NK-92 (cell line): ENCODE measurements around the gene MAP1B.

Source experiments
- DNase-seq: peaks from one replicate; lab custom pipeline; 2025; ENCODE audit not compliant: unreplicated experiment; lab: John Stamatoyannopoulos, UW

Gene MAP1B

DNA sequence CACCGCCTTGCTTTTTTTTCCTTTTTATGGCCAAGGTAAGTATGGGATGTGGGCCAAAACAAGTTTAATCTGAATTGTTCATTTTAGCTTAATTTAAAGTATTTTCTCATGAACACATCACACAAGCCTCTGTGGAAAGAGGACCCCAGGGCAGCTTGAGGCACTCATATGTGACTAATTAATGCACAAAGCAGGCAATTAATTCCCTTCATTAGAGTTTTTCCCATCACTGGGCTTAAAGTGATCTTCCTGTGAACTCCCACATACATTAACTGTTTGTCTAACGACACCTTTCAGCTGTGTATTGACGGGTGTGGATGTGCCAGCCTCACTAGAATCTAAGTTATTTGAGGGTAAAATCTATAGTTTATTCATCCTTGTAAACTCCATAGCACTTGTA is 109.5 kb downstream of the MAP1B start:
- no peak for DNase-seq

- no peak for DNase-seq
These were observed 113.8 kb downstream of the MAP1B start for GRCh38 chr5:72221099-72221498.

- no peak for DNase-seq
These were observed 114.3 kb downstream of the MAP1B start for GRCh38 chr5:72221541-72221940.

DNA sequence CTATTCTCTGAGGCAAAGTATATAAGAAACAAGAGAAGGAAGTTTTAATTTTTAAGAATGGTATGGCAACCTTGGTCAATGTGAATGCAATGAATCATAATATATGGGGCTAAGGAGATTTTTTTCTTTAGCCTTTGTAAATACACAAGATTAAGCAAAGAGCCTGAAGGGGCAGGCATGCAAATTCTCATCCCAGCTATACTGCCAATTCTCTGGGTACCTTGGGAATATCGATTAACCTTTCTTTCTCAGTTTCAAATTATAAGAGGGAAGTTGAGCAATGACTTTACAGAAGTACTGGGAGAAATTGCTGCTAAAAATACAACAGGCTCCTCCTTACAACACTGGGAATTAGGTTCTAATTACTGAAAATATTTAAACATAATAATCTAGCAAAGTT is 115.2 kb downstream of the MAP1B start:
- DNase-seq = no peak

DNA sequence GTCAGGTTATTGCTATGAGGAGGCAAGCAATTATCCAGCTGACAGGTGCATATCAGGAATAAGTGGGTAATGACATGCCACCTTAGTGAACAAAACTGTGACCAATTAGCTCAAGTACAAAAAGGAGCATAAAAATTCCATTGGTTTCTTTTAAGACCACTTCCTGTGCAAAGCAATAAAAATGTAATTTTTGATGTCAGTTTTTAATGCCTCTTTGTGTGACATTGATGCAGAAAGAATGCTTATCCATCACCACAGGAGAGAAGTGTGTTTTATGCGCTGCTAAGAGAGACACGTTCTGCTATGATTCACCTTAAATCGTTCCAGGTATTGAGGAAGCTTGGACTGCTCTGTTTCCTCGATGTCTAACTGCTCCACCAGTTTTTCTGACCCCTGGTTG is 116.1 kb downstream of the MAP1B start:
- DNase-seq = no peak

- DNase-seq = no peak
These were observed 117.7 kb downstream of the MAP1B start for GRCh38 chr5:72224946-72225463.

GRCh38 chr5:72225741-72226140 is 118.5 kb downstream of the MAP1B start:
- no peak for DNase-seq

GRCh38 chr5:72226950-72227349 is 119.7 kb downstream of the MAP1B start:
- DNase-seq = no peak

GRCh38 chr5:72228960-72229359 is 121.7 kb downstream of the MAP1B start:
- DNase-seq = no peak

- no peak for DNase-seq
These were observed 124.9 kb downstream of the MAP1B start for GRCh38 chr5:72231991-72232703.

- no peak for DNase-seq
These were observed 125.6 kb downstream of the MAP1B start for GRCh38 chr5:72232838-72233237.

DNA sequence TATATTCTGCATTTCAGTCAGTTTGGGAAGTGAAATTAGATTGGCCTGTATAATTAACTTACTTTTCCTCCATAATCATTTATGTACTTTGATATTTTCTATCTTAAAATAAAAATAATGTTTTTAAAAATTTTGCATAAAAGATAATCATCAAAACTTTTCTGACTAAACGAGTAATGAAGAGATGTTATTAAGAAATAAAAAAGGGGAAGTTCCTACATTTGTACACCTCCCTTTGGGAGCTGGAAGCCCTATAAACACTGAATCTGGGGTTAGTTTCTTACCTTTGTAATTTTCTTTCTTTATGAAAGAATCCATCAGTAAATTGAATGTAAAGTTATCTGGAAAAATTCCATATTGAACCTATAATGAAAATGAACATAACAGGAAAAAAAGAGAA is 126.6 kb downstream of the MAP1B start:
- DNase-seq = no peak

- DNase-seq = no peak
These were observed 127.0 kb downstream of the MAP1B start for GRCh38 chr5:72234265-72234700.

DNA sequence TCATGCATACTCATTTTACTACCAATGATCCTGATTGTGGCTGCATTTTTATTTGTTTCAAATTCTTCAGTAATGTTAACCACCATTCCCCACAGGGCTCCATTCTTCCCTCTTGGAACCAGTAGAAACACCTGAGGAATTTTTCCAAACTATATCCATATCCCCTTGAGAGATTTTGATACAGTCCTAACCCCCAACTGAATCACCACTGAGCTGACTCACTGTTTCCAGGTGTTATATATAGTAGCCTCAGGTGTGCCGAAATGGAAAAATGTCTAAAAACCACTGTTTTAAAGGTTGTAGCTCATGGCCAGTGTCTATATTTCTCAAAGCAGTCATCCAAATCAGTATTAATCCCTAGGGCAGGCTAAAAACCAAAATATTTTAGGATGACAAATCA is 127.6 kb downstream of the MAP1B start:
- DNase-seq = no peak

GRCh38 chr5:72235725-72236124 is 128.4 kb downstream of the MAP1B start:
- no peak for DNase-seq

DNA sequence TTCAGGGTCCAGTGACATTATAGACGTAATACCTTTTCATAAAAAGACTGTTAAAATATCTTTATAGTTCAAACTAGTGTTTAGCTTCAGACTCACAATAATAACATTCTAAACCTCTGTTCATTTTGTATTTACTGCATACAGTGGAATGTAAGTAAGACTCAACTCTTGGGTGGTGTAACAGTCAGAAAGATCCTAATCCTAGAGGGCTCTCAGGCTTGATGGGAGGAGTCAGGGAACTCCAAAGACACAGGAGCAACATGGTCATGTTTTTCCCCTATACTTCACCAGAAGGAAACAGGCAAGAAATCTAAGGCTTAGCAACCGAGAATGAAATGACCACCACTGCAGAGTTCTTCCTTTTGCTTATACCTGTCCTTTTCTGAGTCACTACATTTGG is 130.1 kb downstream of the MAP1B start:
- DNase-seq = no peak

DNA sequence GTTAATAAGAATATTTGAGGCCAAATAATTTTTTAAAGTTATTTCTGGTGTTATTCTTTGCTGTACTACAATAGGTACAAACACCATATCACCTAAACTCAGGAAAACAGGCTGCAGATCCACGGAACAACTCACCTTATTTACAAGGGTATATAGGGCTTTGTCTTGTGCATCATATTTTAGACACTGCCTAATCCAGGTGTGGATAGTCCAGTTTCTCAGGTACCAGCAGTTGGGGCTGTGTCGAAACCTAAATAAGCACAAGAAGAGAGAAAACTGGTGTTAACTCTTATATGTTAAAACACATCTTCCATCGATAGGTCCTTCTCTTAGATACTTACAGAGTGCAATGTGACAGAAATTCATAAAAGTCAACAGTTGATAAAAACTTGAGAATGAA is 130.6 kb downstream of the MAP1B start:
- DNase-seq = no peak

- no peak for DNase-seq
These were observed 131.6 kb downstream of the MAP1B start for GRCh38 chr5:72238712-72239445.

DNA sequence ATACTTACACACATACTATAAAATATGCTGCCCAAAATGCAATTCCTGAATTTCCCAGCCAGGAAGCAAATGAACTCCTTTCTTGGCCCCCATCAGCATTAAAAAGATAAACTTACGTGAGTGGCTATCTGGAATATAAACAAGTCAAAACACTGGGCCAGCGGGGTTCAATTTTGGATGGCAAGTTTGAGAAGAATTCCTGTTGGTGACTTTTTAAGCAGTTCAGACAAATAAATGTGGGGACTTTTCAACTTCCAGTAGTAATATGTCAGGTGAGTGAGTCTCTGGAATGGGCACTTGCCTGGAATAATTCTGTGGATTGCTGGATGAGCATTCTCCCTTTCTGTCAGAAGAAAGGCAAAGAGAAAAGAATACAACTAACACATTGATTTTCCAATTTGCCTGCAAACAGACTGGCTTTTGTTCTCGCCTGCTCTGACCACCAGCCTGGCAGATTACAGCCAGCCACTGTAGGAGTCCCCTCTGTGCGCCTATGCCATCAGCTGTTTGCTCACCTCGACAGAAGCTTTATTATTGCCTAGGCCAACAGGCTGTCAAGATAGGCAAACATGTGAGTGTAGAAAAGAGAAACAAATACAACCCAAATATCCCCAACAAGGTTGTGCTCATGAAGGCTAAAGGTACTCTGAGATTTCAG is 134.2 kb downstream of the MAP1B start:
- no peak for DNase-seq

GRCh38 chr5:72242796-72243475 is 135.7 kb downstream of the MAP1B start:
- DNase-seq = no peak

DNA sequence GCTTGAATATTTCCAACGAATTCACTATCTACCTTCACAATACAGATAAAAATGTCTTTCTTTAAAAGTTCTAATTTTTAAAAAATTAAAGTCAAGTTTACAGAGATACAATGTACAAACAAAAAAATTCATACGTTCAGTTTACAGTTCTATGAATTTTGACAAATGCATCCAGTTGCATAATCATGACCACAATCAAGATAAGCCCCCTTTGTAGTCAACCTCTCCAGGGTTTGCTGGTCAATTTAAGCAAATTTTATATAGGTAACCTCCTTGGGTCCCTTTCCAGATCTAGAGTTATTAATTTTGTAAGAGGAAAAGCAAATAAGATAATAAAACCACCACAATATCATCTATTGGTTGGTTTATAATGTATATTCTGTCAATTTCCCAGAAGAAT is 136.4 kb downstream of the MAP1B start:
- no peak for DNase-seq
